GM18502 (cell line): ENCODE data around the gene C1QB.

Source experiments
- ATAC-seq: cut with Tn5 transposase; IDR thresholded peaks from one replicate; pipeline ENCODE4 v1.9.1; 2021; ENCODE audit warnings: mild to moderate bottlenecking; ENCODE audit not compliant: unreplicated experiment, poor library complexity

The C1QB gene

GRCh38 chr1:22633697-22634463, 19.2 kb upstream of the C1QB start:
- no peak for ATAC-seq

- ATAC-seq = no peak
Measured at GRCh38 chr1:22635436-22635835, 17.6 kb upstream of the C1QB start.

GRCh38 chr1:22636353-22636752, 16.7 kb upstream of the C1QB start, which contains the start of gene C1QA:
C1QA (plus strand) TSS chr1:22636628; CDS start chr1:22637617, 989 bp downstream.
- no peak for ATAC-seq

- no peak for ATAC-seq
Measured at GRCh38 chr1:22636927-22637326, 16.1 kb upstream of the C1QB start.

- ATAC-seq = no peak
Measured at GRCh38 chr1:22637907-22638445, 15.1 kb upstream of the C1QB start.

GRCh38 chr1:22638476-22639234, 14.4 kb upstream of the C1QB start:
- ATAC-seq = no peak

- ATAC-seq = no peak
Measured at GRCh38 chr1:22639286-22639685, 13.8 kb upstream of the C1QB start.

GRCh38 chr1:22641247-22641646, 11.8 kb upstream of the C1QB start:
- no peak for ATAC-seq

GRCh38 chr1:22641906-22642636, 11.0 kb upstream of the C1QB start:
- ATAC-seq = no peak

GRCh38 chr1:22643381-22643780, 9.7 kb upstream of the C1QB start, which contains the start of gene C1QC:
C1QC (plus strand) TSS chr1:22643633; CDS start chr1:22644024, 391 bp downstream.
- ATAC-seq = no peak

GRCh38 chr1:22643928-22644327, 9.1 kb upstream of the C1QB start:
- no peak for ATAC-seq

- no peak for ATAC-seq
Measured at GRCh38 chr1:22645931-22646330, 7.1 kb upstream of the C1QB start.

GRCh38 chr1:22646384-22646783, 6.7 kb upstream of the C1QB start:
- ATAC-seq = no peak

GRCh38 chr1:22650089-22650693, 2.8 kb upstream of the C1QB start:
- ATAC-seq = no peak

GRCh38 chr1:22651941-22652856, 837 bp upstream of the C1QB start:
- no peak for ATAC-seq

GRCh38 chr1:22654692-22655091, 1.7 kb downstream of the C1QB start:
- no peak for ATAC-seq

- no peak for ATAC-seq
Measured at GRCh38 chr1:22658385-22659163, 5.5 kb downstream of the C1QB start.

- ATAC-seq = no peak
Measured at GRCh38 chr1:22660716-22661241, 7.7 kb downstream of the C1QB start.
